NT2/D1 (cell line): ENCODE results near the gene LTB4R.

Source experiments
- YY1 ChIP-seq: IDR thresholded peaks from 2 replicates; pipeline ENCODE4 v1.6.1; 2011; ENCODE audit not compliant: insufficient read length, insufficient read depth
- ZNF274 ChIP-seq: IDR thresholded peaks from 2 replicates; pipeline ENCODE4 v1.6.1; 2011; ENCODE audit warnings: mild to moderate bottlenecking, low read depth, low read length

DNA sequence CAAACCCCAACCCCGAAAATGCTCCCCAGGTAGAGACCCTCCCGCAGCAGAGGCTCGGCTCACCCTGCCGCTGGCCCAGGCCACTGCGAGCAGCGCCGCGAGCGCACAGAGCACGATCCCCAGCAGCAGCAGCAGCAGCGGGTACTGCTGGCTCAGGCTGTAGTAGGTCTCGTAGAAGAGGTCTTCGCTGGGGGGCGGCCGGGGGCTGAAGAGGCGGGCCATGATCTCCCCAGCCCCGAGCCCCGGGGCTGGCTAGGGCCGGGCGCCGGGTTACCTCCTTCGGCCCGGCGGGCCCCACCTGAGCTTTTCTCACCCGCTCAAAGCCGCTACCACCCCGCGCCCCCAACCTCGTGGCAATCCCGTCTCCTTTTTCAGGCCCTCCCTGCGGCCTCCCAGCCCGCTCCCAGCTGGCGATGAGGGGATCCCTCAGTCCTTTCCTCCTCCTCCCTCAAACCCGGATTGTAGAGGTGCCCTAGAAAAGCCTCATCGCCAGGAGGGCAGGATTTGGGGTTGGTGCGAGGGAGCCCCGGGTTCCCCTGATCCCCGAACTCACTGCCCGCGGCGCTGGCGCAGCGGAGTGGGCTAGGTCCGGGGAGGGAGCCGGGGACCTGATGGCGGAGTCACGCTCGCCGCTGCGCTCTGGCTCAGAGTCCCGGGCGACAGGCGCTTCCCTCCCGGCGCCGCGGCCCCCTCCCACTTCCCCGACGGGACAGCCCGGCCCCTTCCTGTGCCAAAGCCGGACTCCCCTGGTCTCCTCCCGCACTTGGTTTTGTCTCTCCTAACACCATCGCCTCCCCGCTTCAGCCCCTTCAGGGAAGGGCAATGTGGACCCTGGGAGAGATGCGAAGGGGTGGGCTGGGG, 23.4 kb downstream of the LTB4R start, which contains the start of gene ADCY4:
- no peak for TF ChIP-seq YY1
- TF ChIP-seq ZNF274, result no peak
